GM23248 (cell line): ENCODE data around the gene ICAM1.

Experiments
- EZH2 ChIP-seq: fragments of 200-600 bp; sonication (generic); IDR thresholded peaks from 2 replicates; pipeline ENCODE4 v1.6.1; 2018; ENCODE audit warnings: antibody characterized with exemption, mild to moderate bottlenecking; ENCODE audit not compliant: insufficient read depth, poor library complexity, severe bottlenecking
- EZH2phosphoT487 ChIP-seq: fragments of 200-600 bp; sonication (generic); IDR thresholded peaks from 2 replicates; pipeline ENCODE4 v1.6.1; 2018; ENCODE audit warnings: antibody characterized with exemption, moderate library complexity, mild to moderate bottlenecking, low read depth; ENCODE audit not compliant: insufficient read depth

DNA sequence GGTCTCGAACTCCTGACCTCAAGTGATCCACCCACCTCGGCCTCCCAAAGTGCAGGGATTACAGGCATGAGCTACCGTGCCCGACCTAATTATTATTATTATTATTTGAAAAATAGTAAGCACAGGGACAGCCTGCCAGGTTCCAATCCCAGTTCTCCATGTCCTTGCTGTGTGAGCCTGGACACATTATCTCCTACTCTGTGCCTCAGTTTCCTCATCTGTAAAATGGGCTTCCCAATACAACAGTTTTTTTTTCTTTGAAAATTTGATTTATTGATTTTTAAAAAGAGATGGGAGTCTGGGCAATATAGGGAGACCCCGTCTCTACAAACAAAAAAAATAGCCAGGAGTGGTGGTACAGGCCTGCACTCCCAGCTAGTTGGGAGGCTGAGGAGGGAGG is 35.4 kb downstream of the ICAM1 start:
- no peak for TF ChIP-seq EZH2
- no peak for TF ChIP-seq EZH2phosphoT487
